Measurements from ENCODE around the gene FBXL7. TPM values are rescaled to one million over a fixed set of nuclear protein-coding genes. Genes with fewer than 3 reads are reported as not detected.

Gene FBXL7
- total RNA-seq, 2 experiments from 2014 or later, result not detected

DNA sequence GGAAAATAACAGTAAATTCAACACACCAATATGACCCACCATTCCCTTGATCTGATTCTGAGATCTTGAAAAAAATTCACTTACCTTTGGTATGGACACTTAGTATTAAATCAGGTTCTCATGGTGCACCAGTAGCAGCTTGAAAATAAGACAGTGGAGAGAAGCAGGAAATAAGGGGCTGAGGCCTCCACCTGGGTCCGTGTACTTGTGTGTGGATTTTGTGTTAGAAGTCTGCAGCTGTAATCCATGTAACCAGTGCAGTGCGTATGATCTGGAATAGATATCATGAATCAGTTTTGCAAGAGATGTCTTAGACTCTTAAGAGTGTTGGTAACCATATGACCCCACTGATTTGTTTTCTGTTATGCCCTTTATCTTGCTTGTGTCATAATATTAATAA lies 107.1 kb downstream of the FBXL7 start:
- H3K27ac Mint-ChIP-seq, result no peak overlapping the region
- Histone ChIP-seq H3K9me3 (ENCODE audit: control insufficient read depth in 1 of 2, insufficient read depth in 1 of 2, low read length in 2 of 2) (peaks cover 0 to 3% of the 10 kb centered on the region in 2 experiments), H3K36me3 (ENCODE audit: insufficient read depth, low read length) (no peaks in the 10 kb centered on the region), H3K27ac (ENCODE audit: low read depth in 1 of 2, low read length in 2 of 2) (no peak overlapping the region), H3K27me3 (ENCODE audit: control insufficient read depth in 1 of 2, insufficient read depth in 2 of 2, low read length in 2 of 2) (no peaks in the 10 kb centered on the region), H3K4me3 (ENCODE audit: low read length) (no peak overlapping the region), H3K4me1 (ENCODE audit: insufficient read depth, low read length) (no peaks in the 10 kb centered on the region)
- no peaks in the 10 kb centered on the region for H3K4me1 Mint-ChIP-seq (ENCODE audit: low read depth)
- H3K4me3 Mint-ChIP-seq, result no peak overlapping the region
- ChIA-PET CTCF (no interaction called here), POLR2A (no interaction called here)
- intact Hi-C loops (cut with DNase I, micrococcal nuclease), result no loop called here
- TF ChIP-seq, protein P1, sequence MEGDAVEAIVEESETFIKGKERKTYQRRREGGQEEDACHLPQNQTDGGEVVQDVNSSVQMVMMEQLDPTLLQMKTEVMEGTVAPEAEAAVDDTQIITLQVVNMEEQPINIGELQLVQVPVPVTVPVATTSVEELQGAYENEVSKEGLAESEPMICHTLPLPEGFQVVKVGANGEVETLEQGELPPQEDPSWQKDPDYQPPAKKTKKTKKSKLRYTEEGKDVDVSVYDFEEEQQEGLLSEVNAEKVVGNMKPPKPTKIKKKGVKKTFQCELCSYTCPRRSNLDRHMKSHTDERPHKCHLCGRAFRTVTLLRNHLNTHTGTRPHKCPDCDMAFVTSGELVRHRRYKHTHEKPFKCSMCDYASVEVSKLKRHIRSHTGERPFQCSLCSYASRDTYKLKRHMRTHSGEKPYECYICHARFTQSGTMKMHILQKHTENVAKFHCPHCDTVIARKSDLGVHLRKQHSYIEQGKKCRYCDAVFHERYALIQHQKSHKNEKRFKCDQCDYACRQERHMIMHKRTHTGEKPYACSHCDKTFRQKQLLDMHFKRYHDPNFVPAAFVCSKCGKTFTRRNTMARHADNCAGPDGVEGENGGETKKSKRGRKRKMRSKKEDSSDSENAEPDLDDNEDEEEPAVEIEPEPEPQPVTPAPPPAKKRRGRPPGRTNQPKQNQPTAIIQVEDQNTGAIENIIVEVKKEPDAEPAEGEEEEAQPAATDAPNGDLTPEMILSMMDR (IDR thresholded peaks at IDR 0.05), result no peak
- DNase-seq (no peak), ATAC-seq (ENCODE audit: poor library complexity) (no peak)
- H3K36me3 Mint-ChIP-seq (ENCODE audit: low read depth), result no peaks in the 10 kb centered on the region
- H3K27me3 Mint-ChIP-seq, result no peaks in the 10 kb centered on the region
- H3K9me3 Mint-ChIP-seq, result no peaks in the 10 kb centered on the region

DNA sequence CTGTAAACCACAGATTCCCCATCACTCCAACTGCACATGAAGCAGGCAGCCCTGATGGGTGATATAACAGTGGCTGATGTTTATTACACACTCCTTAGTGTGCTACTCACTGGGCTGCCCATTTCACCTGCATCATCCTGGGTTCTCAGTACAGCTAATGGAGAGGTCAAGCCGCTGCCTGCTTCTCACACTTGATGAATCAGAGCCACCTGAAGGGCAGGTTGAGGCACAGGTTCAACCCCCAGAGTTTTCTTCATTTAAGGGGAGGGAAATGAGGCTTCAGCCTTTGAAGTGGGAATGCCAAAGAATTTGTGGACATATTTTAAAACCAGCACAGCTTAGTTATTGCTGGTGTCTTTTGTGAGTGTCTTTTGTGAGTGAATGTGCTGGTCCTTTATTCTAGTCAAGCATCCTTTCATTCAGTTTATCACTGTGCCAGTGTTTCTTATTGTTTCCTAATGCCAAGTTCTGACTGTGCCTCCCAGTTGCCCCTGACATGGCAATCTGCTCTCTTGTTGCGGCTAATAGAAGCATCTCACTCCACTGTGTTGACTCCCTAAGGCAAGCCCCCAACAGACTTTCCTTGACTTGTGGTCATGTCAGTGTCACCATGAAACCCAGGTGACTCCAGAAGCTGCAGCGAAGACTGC lies 109.2 kb downstream of the FBXL7 start:
- Histone ChIP-seq H3K4me3 (ENCODE audit: low read length) (no peak overlapping the region), H3K4me1 (ENCODE audit: insufficient read depth, low read length) (no peaks in the 10 kb centered on the region), H3K36me3 (ENCODE audit: insufficient read depth, low read length) (no peaks in the 10 kb centered on the region), H3K27ac (ENCODE audit: low read depth in 1 of 2, low read length in 2 of 2) (no peak overlapping the region), H3K9me3 (ENCODE audit: control insufficient read depth in 1 of 2, insufficient read depth in 1 of 2, low read length in 2 of 2) (peaks cover 0 to 3% of the 10 kb centered on the region in 2 experiments), H3K27me3 (ENCODE audit: control insufficient read depth in 1 of 2, insufficient read depth in 2 of 2, low read length in 2 of 2) (no peaks in the 10 kb centered on the region)
- Mint-ChIP-seq H3K36me3 (ENCODE audit: low read depth) (no peaks in the 10 kb centered on the region), H3K4me1 (ENCODE audit: low read depth) (no peaks in the 10 kb centered on the region), H3K27ac (no peak overlapping the region), H3K27me3 (no peaks in the 10 kb centered on the region), H3K4me3 (no peak overlapping the region), H3K9me3 (no peaks in the 10 kb centered on the region)
- no peak for DNase-seq
- CTCF ChIA-PET, result no interaction called here
- ATAC-seq (ENCODE audit: poor library complexity), result no peak
- POLR2A ChIA-PET, result no interaction called here
- intact Hi-C loops (cut with DNase I, micrococcal nuclease), result no loop called here
- TF ChIP-seq, protein P1 (IDR thresholded peaks at IDR 0.05), result no peak

GRCh38 chr5:15610216-15610615 lies 110.2 kb downstream of the FBXL7 start:
- no peaks in the 10 kb centered on the region for H3K9me3 Mint-ChIP-seq
- H3K27me3 ChIP-seq (ENCODE audit: control insufficient read depth in 1 of 2, insufficient read depth in 2 of 2, low read length in 2 of 2), result no peaks in the 10 kb centered on the region
- no peaks in the 10 kb centered on the region for H3K36me3 ChIP-seq (ENCODE audit: insufficient read depth, low read length)
- TF ChIP-seq, protein P1 (IDR thresholded peaks at IDR 0.05), result no peak
- peaks cover 0 to 3% of the 10 kb centered on the region in 2 experiments for H3K9me3 ChIP-seq (ENCODE audit: control insufficient read depth in 1 of 2, insufficient read depth in 1 of 2, low read length in 2 of 2)
- H3K36me3 Mint-ChIP-seq (ENCODE audit: low read depth), result no peaks in the 10 kb centered on the region
- POLR2A ChIA-PET, result no interaction called here
- H3K27me3 Mint-ChIP-seq, result no peaks in the 10 kb centered on the region
- DNase-seq (no peak), ATAC-seq (ENCODE audit: poor library complexity) (no peak)
- H3K4me3 Mint-ChIP-seq, result no peak overlapping the region
- H3K4me1 Mint-ChIP-seq (ENCODE audit: low read depth), result no peaks in the 10 kb centered on the region
- no peak overlapping the region for H3K4me3 ChIP-seq (ENCODE audit: low read length)
- no peak overlapping the region for H3K27ac ChIP-seq (ENCODE audit: low read depth in 1 of 2, low read length in 2 of 2)
- H3K27ac Mint-ChIP-seq, result no peak overlapping the region
- no peaks in the 10 kb centered on the region for H3K4me1 ChIP-seq (ENCODE audit: insufficient read depth, low read length)
- intact Hi-C loops (cut with DNase I, micrococcal nuclease), result no loop called here
- CTCF ChIA-PET, result no interaction called here
